NOMO-1 treated with DMSO at 0.1 percent for 48 hours (cell line): ENCODE data around the gene VIPR2.
A peak's percentile ranks its signal among the peaks of the same experiment; 100 is the strongest.
"Not testable (repeated sequence)": the region's sequence is repeated elsewhere in the genome, so short reads cannot be mapped to it uniquely, and the experiment has no call there.

ENCODE experiments used
- DNase-seq: peaks from one replicate; lab custom pipeline; 2025; ENCODE audit not compliant: unreplicated experiment; lab: John Stamatoyannopoulos, UW

VIPR2 gene

GRCh38 chr7:159013825-159014289 lies 130.8 kb downstream of the VIPR2 start:
- DNase-seq: no peak

DNA sequence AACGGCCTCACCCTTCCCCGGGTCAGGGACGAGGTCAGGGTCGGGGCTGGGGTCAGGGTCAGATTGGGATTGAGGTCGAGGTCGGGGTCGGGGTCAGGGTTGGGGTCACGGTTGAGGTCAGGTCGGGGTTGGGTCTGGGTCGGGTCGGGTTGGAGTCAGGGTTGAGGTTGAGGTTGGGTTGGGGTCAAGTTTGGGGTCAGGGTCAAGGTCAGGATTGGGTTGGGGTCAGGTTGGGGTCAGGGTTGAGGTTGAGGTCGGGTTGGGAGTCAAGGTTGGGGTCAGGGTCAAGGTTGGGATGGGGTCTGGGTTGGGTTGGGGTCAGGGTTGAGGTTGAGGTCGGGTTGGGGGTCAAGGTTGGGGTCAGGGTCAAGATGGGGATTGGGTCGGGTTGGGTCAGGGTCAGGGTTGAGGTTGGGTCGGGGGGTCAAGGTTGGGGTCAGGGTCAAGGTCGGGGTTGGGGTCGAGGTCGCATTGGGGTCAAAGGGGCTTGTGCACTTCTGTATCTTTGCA lies 131.4 kb downstream of the VIPR2 start:
- no peak for DNase-seq

GRCh38 chr7:159012353-159013069 lies 132.2 kb downstream of the VIPR2 start:
- DNase-seq: peak; percentile 12

DNA sequence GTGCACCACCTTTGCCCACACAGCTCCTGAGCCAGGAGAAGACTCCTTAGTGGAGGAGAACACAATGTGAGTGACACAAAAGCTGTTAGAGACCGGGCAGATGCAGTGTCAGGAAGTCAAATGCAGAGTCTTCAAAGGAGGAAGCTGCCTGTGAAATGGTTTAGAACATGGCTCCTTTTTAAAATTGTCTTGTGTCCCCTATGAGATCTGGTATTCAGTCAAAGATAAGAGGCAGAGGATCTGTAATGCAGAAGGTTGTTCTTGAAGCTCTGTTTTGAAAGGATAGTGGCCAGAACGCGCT lies 133.0 kb downstream of the VIPR2 start:
- no peak for DNase-seq

- no peak for DNase-seq
Observed at GRCh38 chr7:159010937-159011721, 133.5 kb downstream of the VIPR2 start.

GRCh38 chr7:159010411-159010810 lies 134.3 kb downstream of the VIPR2 start:
- DNase-seq: no peak

DNA sequence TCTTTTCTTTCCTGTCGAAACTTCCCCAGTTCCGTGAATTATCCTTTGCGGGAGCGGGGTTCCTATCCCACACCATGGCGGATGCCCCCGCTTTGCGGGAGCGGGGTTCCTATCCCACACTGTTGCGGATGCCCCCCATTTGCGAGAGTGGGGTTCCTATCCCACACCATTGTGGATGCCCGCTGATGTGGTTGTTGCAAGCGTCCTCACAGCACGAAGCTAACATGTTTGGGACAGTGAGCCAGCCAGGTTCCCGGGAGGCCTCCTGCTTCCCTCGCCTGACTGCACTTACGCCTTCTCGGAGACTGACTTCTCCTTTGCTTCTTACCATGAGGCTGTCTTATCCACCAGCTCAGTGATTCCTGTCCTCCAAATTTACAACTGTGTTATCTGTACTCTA lies 134.7 kb downstream of the VIPR2 start:
- no peak for DNase-seq

DNA sequence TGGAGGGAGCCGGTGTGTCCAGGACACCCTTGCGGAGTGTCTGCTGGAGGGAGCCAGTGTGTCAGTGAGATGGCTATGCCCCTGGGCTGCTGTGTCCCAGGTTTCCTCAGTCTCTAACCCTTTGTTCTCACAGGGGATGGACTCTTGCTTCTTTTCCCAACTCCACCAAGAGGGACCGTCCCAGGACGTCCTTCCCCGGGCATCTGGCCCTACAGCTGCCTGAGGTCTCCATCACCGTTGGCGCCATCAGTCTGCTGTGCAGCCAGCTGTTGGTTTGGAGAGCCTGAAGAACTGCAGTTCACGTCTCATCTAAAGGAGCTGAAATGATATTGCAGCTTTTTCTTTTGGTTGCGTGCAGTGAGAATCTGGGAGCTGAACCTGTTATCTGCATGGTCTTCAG lies 136.2 kb downstream of the VIPR2 start:
- DNase-seq: no peak

- DNase-seq: no peak
Observed at GRCh38 chr7:159007996-159008389, 136.7 kb downstream of the VIPR2 start.

- DNase-seq: no peak
Observed at GRCh38 chr7:159007364-159007995, 137.2 kb downstream of the VIPR2 start.

DNA sequence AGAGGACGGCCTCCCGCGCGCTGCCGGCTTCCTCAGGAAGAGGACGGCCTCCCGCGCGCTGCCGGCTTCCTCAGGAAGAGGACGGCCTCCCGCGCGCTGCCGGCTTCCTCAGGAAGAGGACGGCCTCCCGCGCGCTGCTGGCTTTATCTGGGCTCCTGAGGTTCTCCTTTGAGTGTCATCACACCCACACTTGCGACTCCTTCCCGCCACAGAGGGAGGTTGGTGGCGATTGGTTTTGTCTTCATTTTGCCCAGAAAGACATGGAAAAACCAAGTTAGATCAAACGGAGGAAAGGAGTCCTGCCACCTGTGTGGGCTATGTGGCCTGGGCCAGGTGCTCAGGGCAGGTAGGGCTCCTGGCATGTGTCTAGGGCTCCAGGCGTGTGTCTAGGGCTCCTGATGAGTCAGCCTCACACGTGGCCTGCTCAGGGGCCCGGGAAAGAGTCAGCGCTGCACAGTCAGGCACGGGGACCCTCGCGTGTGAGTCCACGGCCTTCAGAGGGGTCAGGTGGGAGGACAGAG lies 138.0 kb downstream of the VIPR2 start:
- no peak for DNase-seq

DNA sequence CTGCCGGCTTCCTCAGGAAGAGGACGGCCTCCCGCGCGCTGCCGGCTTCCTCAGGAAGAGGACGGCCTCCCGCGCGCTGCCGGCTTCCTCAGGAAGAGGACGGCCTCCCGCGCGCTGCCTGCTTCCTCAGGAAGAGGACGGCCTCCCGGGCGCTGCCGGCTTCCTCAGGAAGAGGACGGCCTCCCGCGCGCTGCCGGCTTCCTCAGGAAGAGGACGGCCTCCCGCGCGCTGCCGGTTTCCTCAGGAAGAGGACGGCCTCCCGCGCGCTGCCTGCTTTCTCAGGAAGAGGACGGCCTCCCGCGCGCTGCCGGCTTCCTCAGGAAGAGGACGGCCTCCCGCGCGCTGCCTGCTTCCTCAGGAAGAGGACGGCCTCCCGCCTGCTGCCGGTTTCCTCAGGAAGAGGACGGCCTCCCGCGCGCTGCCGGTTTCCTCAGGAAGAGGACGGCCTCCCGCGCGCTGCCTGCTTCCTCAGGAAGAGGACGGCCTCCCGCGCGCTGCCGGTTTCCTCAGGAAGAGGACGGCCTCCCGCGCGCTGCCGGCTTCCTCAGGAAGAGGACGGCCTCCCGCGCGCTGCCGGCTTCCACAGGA lies 138.6 kb downstream of the VIPR2 start:
- not testable (repeated sequence) for DNase-seq

- no peak for DNase-seq
Observed at GRCh38 chr7:159005618-159006017, 139.0 kb downstream of the VIPR2 start.

DNA sequence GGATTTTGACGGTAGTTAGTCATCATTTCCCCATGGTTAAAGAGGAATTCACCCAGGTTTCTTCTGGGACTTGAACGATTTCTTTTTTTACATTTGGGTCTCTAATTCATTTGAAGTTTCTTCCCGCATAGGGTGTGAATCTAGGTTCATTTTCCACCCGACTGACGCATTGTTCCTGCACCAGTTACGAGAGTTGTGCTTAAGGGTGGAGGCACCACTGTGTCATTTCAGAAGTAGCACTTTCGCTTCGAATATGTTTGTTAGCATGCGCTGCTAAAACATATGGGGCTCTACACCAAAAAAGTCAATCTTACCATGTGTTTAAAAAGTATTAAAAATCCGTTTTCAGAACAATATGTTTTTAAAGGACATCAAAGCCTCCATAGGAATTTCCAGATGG lies 140.3 kb downstream of the VIPR2 start:
- DNase-seq: no peak

DNA sequence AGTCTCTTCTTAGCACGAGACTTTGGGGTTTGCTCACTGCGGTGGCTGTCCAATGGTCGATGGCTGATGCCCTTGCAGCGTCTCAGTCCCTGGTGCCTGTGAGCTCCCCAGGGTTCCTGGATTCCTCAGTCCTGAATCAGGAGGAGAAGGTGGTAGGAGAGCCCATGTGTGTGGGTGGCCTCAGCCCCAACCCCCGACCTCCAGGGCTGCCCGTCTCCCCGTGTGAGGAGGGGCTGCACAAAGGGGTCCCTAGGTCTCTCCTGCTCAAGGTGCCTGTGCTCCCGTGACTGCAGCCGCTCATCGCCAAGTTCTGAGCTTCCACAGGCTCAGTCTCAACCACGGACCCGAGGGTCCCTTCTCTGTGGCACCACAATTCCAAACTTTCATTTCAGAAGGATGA lies 142.9 kb downstream of the VIPR2 start:
- DNase-seq: no peak

GRCh38 chr7:159000859-159001435 lies 143.7 kb downstream of the VIPR2 start:
- DNase-seq: no peak

DNA sequence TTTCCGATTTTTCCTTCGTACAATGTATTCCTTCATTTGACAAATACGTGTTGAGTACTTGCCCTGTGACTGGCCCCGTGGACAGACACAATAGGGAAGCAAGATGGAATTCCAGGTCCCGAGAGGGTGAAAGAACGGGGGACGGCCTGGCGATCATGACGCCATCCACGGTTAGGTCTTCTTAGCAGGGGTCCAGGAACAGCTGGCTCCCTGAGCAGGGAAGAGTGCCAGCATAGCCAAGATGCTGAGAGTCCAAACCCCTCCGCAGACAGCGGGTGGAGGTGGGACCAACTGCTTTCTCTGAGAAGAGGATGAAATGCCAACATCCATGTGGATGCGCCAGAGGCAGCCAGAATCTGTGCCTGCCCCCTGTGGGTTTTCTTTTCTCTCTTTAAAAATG lies 144.6 kb downstream of the VIPR2 start:
- DNase-seq: no peak

DNA sequence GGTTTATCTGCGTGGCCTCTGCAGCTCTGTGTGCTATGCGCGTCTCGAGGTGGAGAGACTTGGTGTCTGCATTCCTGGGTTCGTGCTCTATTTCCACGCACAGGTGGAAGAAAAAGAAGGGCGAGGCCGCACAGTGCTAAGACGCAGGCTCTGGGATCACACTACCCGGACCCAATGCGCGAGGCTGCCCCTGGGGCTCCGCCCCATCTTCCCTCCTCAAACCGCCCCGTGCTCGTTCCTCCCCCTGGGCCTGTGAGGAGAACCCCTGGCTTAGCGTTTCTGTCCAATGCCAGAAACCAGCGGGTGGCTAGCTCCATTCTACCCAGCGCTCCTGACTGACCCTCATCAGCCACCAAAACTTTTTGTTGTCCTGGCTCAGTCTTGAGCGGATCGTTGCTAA lies 145.2 kb downstream of the VIPR2 start:
- no peak for DNase-seq

GRCh38 chr7:158998261-158998660 lies 146.4 kb downstream of the VIPR2 start:
- not testable (repeated sequence) for DNase-seq

- DNase-seq: no peak
Observed at GRCh38 chr7:158997471-158997870, 147.2 kb downstream of the VIPR2 start.

GRCh38 chr7:158997110-158997453 lies 147.6 kb downstream of the VIPR2 start:
- no peak for DNase-seq
